K562 (cell line): ENCODE results near the gene FAR1. TPM values are rescaled to one million over a fixed set of nuclear protein-coding genes. Genes with fewer than 3 reads are reported as not detected.

Experiments used
- ATAC-seq: fragments of 200-7000 bp; cut with Tn5 transposase; 3 replicates; pipeline ENCODE4 v1.9.1; 2020; ENCODE audit warnings: moderate library complexity
- BruUV-seq: library from RNA; stranded (reverse); fragments of 400-500 nt; replicated peaks from 2 replicates; lab custom pipeline; 2021; lab: Mats Ljungman, UMichigan
- CTCF ChIA-PET: fragments of 300-600 bp; formaldehyde crosslinking; extraction: SDS; loops from one replicate; lab custom pipeline; 2021; ENCODE audit warnings: low intra/inter-chr PET ratio; lab: Yijun Ruan, JAX
- POLR2A ChIA-PET: fragments of 300-600, 350-650 bp; sonication (Branson Sonifier 250); formaldehyde crosslinking; extraction: SDS; loops from one replicate; lab custom pipeline; 2021; ENCODE audit warnings: antibody characterized with exemption, inconsistent platforms; lab: Yijun Ruan, JAX
- DNase-seq, 4 experiments: peaks; one replicate each; pipeline versions ENCODE4 v3.0.0 to v3.0.0-alpha.2; 2011 to 2018; ENCODE audit warnings: low spot score in 3 of 4, mixed read lengths in 3 of 4; ENCODE audit errors: extremely low read depth in 1 of 4
- FAIRE-seq: peaks from 2 replicates; lab custom pipeline; 2011; peaks lifted over from hg19 to GRCh38; lab: Jason Lieb, UNC
- H2AFZ ChIP-seq: 2 replicates; pipeline ENCODE4 v1.6.0; 2011; ENCODE audit warnings: low read depth, low read length, control low read depth, inconsistent platforms
- H3K27ac ChIP-seq: fragments of 200-600 bp; 3 replicates; pipeline ENCODE4 v1.8.0; 2011; ENCODE audit warnings: low read depth, mild to moderate bottlenecking, control low read depth, inconsistent platforms, low read length, moderate library complexity, mixed read lengths; ENCODE audit errors: extremely low read depth
- H3K27me3 ChIP-seq, 2 experiments: fragments of 300-600 bp in 1 of 2; 2 replicates in 1 of 2; 3 replicates in 1 of 2; pipeline versions ENCODE4 v1.6.0 to v1.8.0; 2011; ENCODE audit warnings: inconsistent platforms in 2 of 2, low read length in 2 of 2, mild to moderate bottlenecking in 1 of 2, mixed read lengths in 1 of 2, moderate library complexity in 1 of 2; ENCODE audit not compliant: control insufficient read depth in 2 of 2, insufficient read depth in 2 of 2
- H3K36me3 ChIP-seq: fragments of 300-600 bp; 3 replicates; pipeline ENCODE4 v1.8.0; 2011; ENCODE audit warnings: mild to moderate bottlenecking, low read length, inconsistent platforms; ENCODE audit not compliant: control insufficient read depth, insufficient read depth
- H3K4me1 ChIP-seq, 2 experiments: fragments of 200-600 bp in 1 of 2; replicated peaks in 1 of 2; 2 replicates in 1 of 2; 3 replicates in 1 of 2; pipeline versions ENCODE4 v1.5.1 to v1.8.0; 2011; ENCODE audit warnings: inconsistent platforms in 2 of 2, low read length in 2 of 2, mild to moderate bottlenecking in 1 of 2, mixed read lengths in 1 of 2, moderate library complexity in 1 of 2; ENCODE audit not compliant: control insufficient read depth in 2 of 2, insufficient read depth in 2 of 2
- H3K4me2 ChIP-seq: 2 replicates; pipeline ENCODE4 v1.6.1; 2011; ENCODE audit warnings: low read length, control low read depth, inconsistent platforms, mixed read lengths; ENCODE audit not compliant: insufficient read depth
- H3K4me3 ChIP-seq: fragments of 200-600 bp; sonication (generic), shearing (Covaris generic); 2 replicates; pipeline ENCODE4 v1.5.1; 2016; ENCODE audit warnings: control low read depth, inconsistent platforms
- H3K79me2 ChIP-seq: fragments of 200-600 bp; 3 replicates; pipeline ENCODE4 v1.8.0; 2011; ENCODE audit warnings: low read length, inconsistent platforms; ENCODE audit not compliant: control insufficient read depth, insufficient read depth
- H3K9ac ChIP-seq, 2 experiments: 2 replicates each; pipeline versions ENCODE4 v1.6.0 to v1.6.1; 2011; ENCODE audit warnings: low read depth in 2 of 2, low read length in 2 of 2, control low read depth in 1 of 2, inconsistent platforms in 1 of 2, mild to moderate bottlenecking in 1 of 2, mixed read lengths in 1 of 2; ENCODE audit not compliant: insufficient read depth in 1 of 2
- H3K9me1 ChIP-seq: one replicate; pipeline ENCODE4 v1.6.0; 2011; ENCODE audit warnings: inconsistent platforms, mild to moderate bottlenecking, low read length, moderate library complexity; ENCODE audit not compliant: control insufficient read depth, insufficient read depth
- H3K9me3 ChIP-seq: replicated peaks from 2 replicates; pipeline ENCODE4 v1.5.1; 2011; ENCODE audit warnings: low read depth, low read length, inconsistent platforms; ENCODE audit not compliant: control insufficient read depth, insufficient read depth
- H4K20me1 ChIP-seq: replicated peaks from 2 replicates; pipeline ENCODE4 v1.6.1; 2011; ENCODE audit warnings: low read length, inconsistent platforms, mixed read lengths; ENCODE audit not compliant: control insufficient read depth, insufficient read depth
- ARNT ChIP-seq, 2 experiments: fragments of 450-650 bp; IDR thresholded peaks; 2 replicates each; pipeline ENCODE4 v1.6.1; 2016; ENCODE audit warnings: mild to moderate bottlenecking in 1 of 2
- CREB3 ChIP-seq: fragments of 450-650 bp; conservative IDR thresholded peaks from 2 replicates; pipeline ENCODE4 v1.6.1; 2016; ENCODE audit warnings: missing genetic modification characterization, low read depth, mild to moderate bottlenecking, missing compliant biosample characterization, moderate library complexity
- GATA2 ChIP-seq: sonication (generic); formaldehyde crosslinking; IDR thresholded peaks from 2 replicates; pipeline ENCODE4 v1.4.0; 2020; ENCODE audit warnings: mild to moderate bottlenecking, missing genetic modification reagents
- NEUROD1 ChIP-seq: fragments of 150-350 bp; IDR thresholded peaks from 2 replicates; pipeline ENCODE4 v1.6.1; 2014; ENCODE audit warnings: borderline replicate concordance, low read length, low read depth; ENCODE audit not compliant: partially characterized antibody
- WGBS: fragments of 100-300 bp; shearing (Covaris generic); methylation state at CpG from one replicate; pipeline ENCODE4 v1.1.6; 2016; ENCODE audit warnings: low coverage, mixed read lengths; ENCODE audit not compliant: insufficient coverage; ENCODE audit errors: missing lambda C conversion rate; 5-methylcytosine and 5-hydroxymethylcytosine counted together
- in situ Hi-C: fragments of 300-500 bp; cut with MboI; formaldehyde crosslinking; loops from 4 replicates; pipeline ENCODE4 v1.15.0; 2018; ENCODE audit warnings: inconsistent platforms, mixed read lengths
- intact Hi-C: fragments of 100-400 bp; cut with micrococcal nuclease; formaldehyde crosslinking; loops from 2 replicates; pipeline ENCODE4 v1.14.2; 2022
- polyA plus RNA-seq, 8 experiments: library from polyadenylated mRNA; depleted of rRNA in 4 of 8; stranded (reverse) in 5 of 8; unstranded in 3 of 8; fragments of >200 nt; fragmentation: Nextera tagmentation in 2 of 8; fragmentation: Illumina TruSeq in 1 of 8; extraction: Ambion mirVana in 2 of 8; extraction: Trizol in 1 of 8; gene quantifications; 2 replicates each; pipeline versions ENCODE4 v1.2.1 to v1.2.3, GENCODE V29; 2011 to 2014; ENCODE audit warnings: inconsistent platforms in 1 of 8, missing spikeins in 1 of 8
- total RNA-seq, 7 experiments: library from RNA; depleted of rRNA in 6 of 7; stranded (reverse); fragments of >200 nt in 6 of 7; fragmentation: Illumina TruSeq in 2 of 7; extraction: Trizol in 2 of 7; gene quantifications; 2 replicates each; pipeline versions ENCODE4 v1.2.1 to v1.2.3, GENCODE V29; 2011 to 2021; ENCODE audit warnings: low replicate concordance in 1 of 7

The FAR1 gene
- total and polyA plus RNA-seq, 9 of the 15 experiments (the other 6 are each of a cell fraction or from before 2014, with no cell fraction given): 17.7 to 88.2 (median 52.6) TPM

- Histone ChIP-seq H3K36me3 (no peaks in the 10 kb centered on the region), H3K4me3 (no peak overlapping the region), H3K9me3 (no peaks in the 10 kb centered on the region), H3K79me2 (peaks cover 91% of the 10 kb centered on the region), H3K27me3 (no peaks in the 10 kb centered on the region), H3K9ac (no peak overlapping the region), H3K9me1 (no peaks in the 10 kb centered on the region), H4K20me1 (peaks cover 6% of the 10 kb centered on the region; the same call in 1 of the 2 replicates), H2AFZ (no peak overlapping the region), H3K27ac (no peak overlapping the region), H3K4me2 (no peak overlapping the region), H3K4me1 (peaks cover 0 to 11% of the 10 kb centered on the region in 2 experiments; a peak in 3 of 5 replicates)
- WGBS: 53% methylated on average over 3 of the region's 3 CpGs
- BruUV-seq: no TSS peak
- DNase-seq (no peak), FAIRE-seq (no peak), ATAC-seq (no peak)
- in situ Hi-C loops: no loop called here
- ChIA-PET POLR2A (no interaction called here), CTCF (no interaction called here)
- TF ChIP-seq NEUROD1 (no peak), ARNT (IDR thresholded peaks at IDR 0.05) (no peak), CREB3 (no peak), GATA2 (CRISPR knock-in tag) (0 out of 2 replicates have a peak, but pooled peaks have one; percentile 36)
- intact Hi-C loops: no loop called here
These were observed 18.8 kb downstream of the FAR1 start for GRCh38 chr11:13687271-13687670.
